K562 (cell line): ENCODE results near the gene ANO9. TPM values are rescaled to one million over a fixed set of nuclear protein-coding genes. Genes with fewer than 3 reads are reported as not detected.

Experiments
- CREB5 ChIP-seq: fragments of 250-450 bp; sonication (Bioruptor Pico); IDR thresholded peaks from 2 replicates; pipeline ENCODE4 v1.5.0; 2020; ENCODE audit warnings: mild to moderate bottlenecking
- NR3C1 ChIP-seq: sonication (generic); formaldehyde crosslinking; IDR thresholded peaks from 2 replicates; pipeline ENCODE4 v1.8.1; 2022; ENCODE audit warnings: missing genetic modification reagents
- POLR3G ChIP-seq: IDR thresholded peaks from 2 replicates; pipeline ENCODE4 v1.6.1; 2011; ENCODE audit not compliant: insufficient read length, insufficient replicate concordance; ENCODE audit errors: extremely low read depth
- PTBP1 ChIP-seq: fragments of 200-400 bp; formaldehyde crosslinking; IDR thresholded peaks from 2 replicates; pipeline ENCODE4 v1.6.1; 2017; ENCODE audit warnings: low read depth, low read length
- ZNF318 ChIP-seq, 2 experiments: fragments of 450-650 bp; IDR thresholded peaks; 2 replicates each; pipeline ENCODE4 v1.6.1; 2016; ENCODE audit warnings: mild to moderate bottlenecking in 2 of 2, borderline replicate concordance in 1 of 2, low read depth in 1 of 2, moderate library complexity in 1 of 2
- ZNF445 ChIP-seq: fragments of 250-450 bp; sonication (Bioruptor Pico); IDR thresholded peaks from 2 replicates; pipeline ENCODE4 v1.4.0; 2020; ENCODE audit warnings: low read depth, mild to moderate bottlenecking, moderate library complexity
- polyA plus RNA-seq, 8 experiments: library from polyadenylated mRNA; depleted of rRNA in 4 of 8; stranded (reverse) in 5 of 8; unstranded in 3 of 8; fragments of >200 nt; fragmentation: Nextera tagmentation in 2 of 8; fragmentation: Illumina TruSeq in 1 of 8; extraction: Ambion mirVana in 2 of 8; extraction: Trizol in 1 of 8; gene quantifications; 2 replicates each; pipeline versions ENCODE4 v1.2.1 to v1.2.3, GENCODE V29; 2011 to 2014; ENCODE audit warnings: inconsistent platforms in 1 of 8, missing spikeins in 1 of 8
- total RNA-seq, 7 experiments: library from RNA; depleted of rRNA in 6 of 7; stranded (reverse); fragments of >200 nt in 6 of 7; fragmentation: Illumina TruSeq in 2 of 7; extraction: Trizol in 2 of 7; gene quantifications; 2 replicates each; pipeline versions ENCODE4 v1.2.1 to v1.2.3, GENCODE V29; 2011 to 2021; ENCODE audit warnings: low replicate concordance in 1 of 7
- TF ChIP-seq, protein P1 (sequence below): fragments of 450-650 bp; IDR thresholded peaks from 2 replicates; pipeline ENCODE4 v1.6.1; 2017; ENCODE audit warnings: antibody characterized with exemption, mild to moderate bottlenecking

Gene ANO9
- total and polyA plus RNA-seq, 9 of the 15 experiments (the other 6 are each of a cell fraction or from before 2014, with no cell fraction given) = 0.20 to 14.5 (median 4.5) TPM

DNA sequence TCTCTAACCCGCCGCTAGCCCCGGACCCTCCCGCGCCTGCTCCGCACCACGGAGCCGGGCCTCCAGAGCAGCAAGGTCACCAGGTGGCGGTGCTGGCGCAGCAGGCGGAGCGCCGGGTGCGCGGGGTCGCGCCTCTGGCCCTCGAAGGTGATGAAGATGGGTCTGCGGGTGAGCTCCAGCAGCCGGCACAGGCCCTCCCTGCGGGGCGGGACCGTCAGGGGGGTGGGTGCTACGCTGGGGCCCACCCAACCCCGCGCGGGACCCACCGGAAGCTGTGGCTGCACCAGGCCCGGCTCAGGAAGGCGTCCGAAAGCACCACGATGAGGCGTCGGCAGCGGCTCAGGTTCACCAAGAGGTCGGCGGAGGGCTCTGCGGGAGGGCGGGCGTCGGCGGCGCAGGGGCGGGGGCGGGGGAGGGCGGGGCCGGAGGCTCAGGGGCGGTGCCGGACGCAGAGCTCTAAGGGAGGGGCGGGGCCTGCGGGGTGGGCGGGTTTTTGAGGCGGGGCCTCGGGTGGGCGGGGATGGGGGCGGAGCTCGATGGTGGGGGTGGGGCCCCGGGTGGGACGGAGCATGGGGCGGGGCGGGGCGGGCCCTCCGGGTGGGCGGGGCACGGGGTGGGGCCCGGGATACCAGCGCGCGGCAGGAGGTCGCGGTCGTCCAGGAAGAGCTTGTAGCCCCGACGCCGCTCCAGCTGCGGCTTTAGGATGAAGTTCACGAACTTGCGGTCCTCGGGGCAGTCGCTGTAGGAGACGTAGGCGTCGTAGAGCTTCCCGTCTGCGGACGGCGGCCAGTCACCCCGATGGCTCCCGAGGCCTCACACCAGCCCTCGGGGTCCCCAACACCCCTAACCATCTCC lies 34.8 kb downstream of the ANO9 start (continued):
- TF ChIP-seq ZNF318 (IDR thresholded peaks at IDR 0.05; ENCODE audit: borderline replicate concordance in 1 of 2, low read depth in 1 of 2) (no peak), NR3C1 (CRISPR knock-in tag) (no peak), CREB5 (CRISPR knock-in tag) (no peak), ZNF445 (no peak), PTBP1 (0 out of 2 replicates have a peak, but pooled peaks have one; percentile 74), POLR3G (no peak)
- TF ChIP-seq, protein P1, sequence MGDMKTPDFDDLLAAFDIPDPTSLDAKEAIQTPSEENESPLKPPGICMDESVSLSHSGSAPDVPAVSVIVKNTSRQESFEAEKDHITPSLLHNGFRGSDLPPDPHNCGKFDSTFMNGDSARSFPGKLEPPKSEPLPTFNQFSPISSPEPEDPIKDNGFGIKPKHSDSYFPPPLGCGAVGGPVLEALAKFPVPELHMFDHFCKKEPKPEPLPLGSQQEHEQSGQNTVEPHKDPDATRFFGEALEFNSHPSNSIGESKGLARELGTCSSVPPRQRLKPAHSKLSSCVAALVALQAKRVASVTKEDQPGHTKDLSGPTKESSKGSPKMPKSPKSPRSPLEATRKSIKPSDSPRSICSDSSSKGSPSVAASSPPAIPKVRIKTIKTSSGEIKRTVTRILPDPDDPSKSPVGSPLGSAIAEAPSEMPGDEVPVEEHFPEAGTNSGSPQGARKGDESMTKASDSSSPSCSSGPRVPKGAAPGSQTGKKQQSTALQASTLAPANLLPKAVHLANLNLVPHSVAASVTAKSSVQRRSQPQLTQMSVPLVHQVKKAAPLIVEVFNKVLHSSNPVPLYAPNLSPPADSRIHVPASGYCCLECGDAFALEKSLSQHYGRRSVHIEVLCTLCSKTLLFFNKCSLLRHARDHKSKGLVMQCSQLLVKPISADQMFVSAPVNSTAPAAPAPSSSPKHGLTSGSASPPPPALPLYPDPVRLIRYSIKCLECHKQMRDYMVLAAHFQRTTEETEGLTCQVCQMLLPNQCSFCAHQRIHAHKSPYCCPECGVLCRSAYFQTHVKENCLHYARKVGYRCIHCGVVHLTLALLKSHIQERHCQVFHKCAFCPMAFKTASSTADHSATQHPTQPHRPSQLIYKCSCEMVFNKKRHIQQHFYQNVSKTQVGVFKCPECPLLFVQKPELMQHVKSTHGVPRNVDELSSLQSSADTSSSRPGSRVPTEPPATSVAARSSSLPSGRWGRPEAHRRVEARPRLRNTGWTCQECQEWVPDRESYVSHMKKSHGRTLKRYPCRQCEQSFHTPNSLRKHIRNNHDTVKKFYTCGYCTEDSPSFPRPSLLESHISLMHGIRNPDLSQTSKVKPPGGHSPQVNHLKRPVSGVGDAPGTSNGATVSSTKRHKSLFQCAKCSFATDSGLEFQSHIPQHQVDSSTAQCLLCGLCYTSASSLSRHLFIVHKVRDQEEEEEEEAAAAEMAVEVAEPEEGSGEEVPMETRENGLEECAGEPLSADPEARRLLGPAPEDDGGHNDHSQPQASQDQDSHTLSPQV = peak; percentile 41; the same call in 1 of the 2 replicates
